Activated T-cell treated with anti-CD3 and anti-CD28 coated beads for 24 hours (primary cell): Measurements from ENCODE around the gene NTRK2.

Source experiments
- DNase-seq: peaks from one replicate; pipeline ENCODE4 v3.0.0-alpha.2; 2020; ENCODE audit warnings: low read depth

The NTRK2 gene

GRCh38 chr9:84974855-84975254 lies 305.3 kb downstream of the NTRK2 start:
- no peak for DNase-seq

GRCh38 chr9:84975926-84976325 lies 306.4 kb downstream of the NTRK2 start:
- DNase-seq, result no peak

- DNase-seq, result no peak
Measured at GRCh38 chr9:84978661-84979060, 309.1 kb downstream of the NTRK2 start.

GRCh38 chr9:84983749-84984148 lies 314.2 kb downstream of the NTRK2 start:
- DNase-seq, result no peak

GRCh38 chr9:84988621-84989020 lies 319.1 kb downstream of the NTRK2 start:
- no peak for DNase-seq

- no peak for DNase-seq
Measured at GRCh38 chr9:84990416-84990815, 320.9 kb downstream of the NTRK2 start.

- DNase-seq, result no peak
Measured at GRCh38 chr9:84990850-84991513, 321.5 kb downstream of the NTRK2 start.

- DNase-seq, result no peak
Measured at GRCh38 chr9:84991514-84991870, 322.0 kb downstream of the NTRK2 start.

- DNase-seq, result no peak
Measured at GRCh38 chr9:84992381-84992780, 322.9 kb downstream of the NTRK2 start.

GRCh38 chr9:84993105-84993504 lies 323.6 kb downstream of the NTRK2 start:
- no peak for DNase-seq

GRCh38 chr9:84996029-84996428 lies 326.5 kb downstream of the NTRK2 start:
- no peak for DNase-seq

- DNase-seq, result no peak
Measured at GRCh38 chr9:84996716-84997115, 327.2 kb downstream of the NTRK2 start.

- DNase-seq, result no peak
Measured at GRCh38 chr9:84997472-84997871, 327.9 kb downstream of the NTRK2 start.

GRCh38 chr9:84998639-84999038 lies 329.1 kb downstream of the NTRK2 start:
- DNase-seq, result no peak

GRCh38 chr9:84999788-85000187 lies 330.3 kb downstream of the NTRK2 start:
- no peak for DNase-seq

- no peak for DNase-seq
Measured at GRCh38 chr9:85001925-85002324, 332.4 kb downstream of the NTRK2 start.

- DNase-seq, result no peak
Measured at GRCh38 chr9:85004818-85005413, 335.4 kb downstream of the NTRK2 start.

GRCh38 chr9:85007748-85008147 lies 338.2 kb downstream of the NTRK2 start:
- no peak for DNase-seq

GRCh38 chr9:85008215-85008614 lies 338.7 kb downstream of the NTRK2 start:
- DNase-seq, result no peak

- no peak for DNase-seq
Measured at GRCh38 chr9:85009251-85009650, 339.7 kb downstream of the NTRK2 start.

- DNase-seq, result no peak
Measured at GRCh38 chr9:85013703-85014102, 344.2 kb downstream of the NTRK2 start.

- DNase-seq, result no peak
Measured at GRCh38 chr9:85014292-85014691, 344.8 kb downstream of the NTRK2 start.

GRCh38 chr9:85016384-85017006 lies 347.0 kb downstream of the NTRK2 start:
- no peak for DNase-seq

- DNase-seq, result no peak
Measured at GRCh38 chr9:85020791-85021190, 351.3 kb downstream of the NTRK2 start.
